GM19238 (cell line): ENCODE data around the gene DMRT1.
"Not testable (repeated sequence)": the region's sequence is repeated elsewhere in the genome, so short reads cannot be mapped to it uniquely, and the experiment has no call there.

Source experiments
- DNase-seq: peaks from one replicate; pipeline ENCODE4 v3.0.0; 2011; ENCODE audit warnings: low spot score; ENCODE audit not compliant: insufficient read length

The DMRT1 gene

DNA sequence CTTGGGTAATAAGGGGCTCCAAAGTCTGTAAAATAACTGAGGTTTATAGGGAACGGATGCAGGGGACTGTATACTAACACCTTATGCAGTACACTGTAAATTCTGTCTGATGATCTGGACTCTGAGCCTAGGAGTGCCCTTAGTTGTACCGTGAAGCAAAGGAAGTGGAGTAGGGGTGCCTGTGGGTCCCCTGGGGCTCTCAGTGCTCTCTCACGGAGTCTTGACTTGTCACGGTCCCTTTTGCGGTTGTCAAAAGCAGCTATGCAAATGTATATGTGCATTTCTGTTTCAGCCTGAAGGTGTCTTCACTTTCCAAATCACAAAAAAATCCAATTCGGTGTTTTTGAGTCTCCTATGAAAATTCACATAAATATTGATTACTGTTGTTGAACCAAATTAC is 17.8 kb downstream of the DMRT1 start:
- peak; percentile 20 for DNase-seq

DNA sequence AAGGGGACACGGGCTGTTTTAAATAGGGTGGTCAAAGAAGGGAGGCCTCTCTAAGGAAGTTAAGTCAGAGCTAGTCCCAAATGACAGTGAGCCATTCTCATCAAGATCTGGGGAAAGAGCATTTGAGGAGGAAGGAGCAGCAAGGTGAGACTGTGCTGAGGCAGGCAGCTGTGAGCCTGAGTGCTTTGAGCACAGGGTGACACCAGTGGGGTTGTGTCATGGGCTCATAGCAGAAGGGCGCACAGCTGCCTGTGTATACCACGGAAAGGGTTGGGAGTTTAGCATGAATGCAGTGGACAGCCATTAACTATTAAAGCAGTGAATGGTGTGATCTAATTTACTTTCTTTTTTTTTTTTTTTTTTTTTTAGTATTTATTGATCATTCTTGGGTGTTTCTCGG is 19.2 kb downstream of the DMRT1 start:
- DNase-seq: no peak

DNA sequence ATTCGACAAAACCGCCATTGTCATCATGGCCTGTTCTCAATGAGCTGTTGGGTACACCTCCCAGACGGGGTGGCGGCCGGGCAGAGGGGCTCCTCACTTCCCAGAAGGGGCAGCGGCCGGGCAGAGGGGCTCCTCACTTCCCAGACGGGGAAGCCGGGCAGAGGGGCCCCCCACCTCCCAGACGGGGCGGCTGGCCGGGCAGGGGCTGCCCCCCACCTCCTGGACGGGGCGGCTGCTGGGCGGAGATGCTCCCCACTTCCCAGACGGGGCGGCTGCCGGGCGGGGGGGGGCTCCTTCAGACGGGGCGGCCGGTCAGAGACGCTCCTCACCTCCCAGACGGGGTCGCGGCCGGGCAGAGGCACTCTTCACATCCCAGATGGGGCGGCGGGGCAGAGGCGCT is 20.0 kb downstream of the DMRT1 start:
- not testable (repeated sequence) for DNase-seq

DNA sequence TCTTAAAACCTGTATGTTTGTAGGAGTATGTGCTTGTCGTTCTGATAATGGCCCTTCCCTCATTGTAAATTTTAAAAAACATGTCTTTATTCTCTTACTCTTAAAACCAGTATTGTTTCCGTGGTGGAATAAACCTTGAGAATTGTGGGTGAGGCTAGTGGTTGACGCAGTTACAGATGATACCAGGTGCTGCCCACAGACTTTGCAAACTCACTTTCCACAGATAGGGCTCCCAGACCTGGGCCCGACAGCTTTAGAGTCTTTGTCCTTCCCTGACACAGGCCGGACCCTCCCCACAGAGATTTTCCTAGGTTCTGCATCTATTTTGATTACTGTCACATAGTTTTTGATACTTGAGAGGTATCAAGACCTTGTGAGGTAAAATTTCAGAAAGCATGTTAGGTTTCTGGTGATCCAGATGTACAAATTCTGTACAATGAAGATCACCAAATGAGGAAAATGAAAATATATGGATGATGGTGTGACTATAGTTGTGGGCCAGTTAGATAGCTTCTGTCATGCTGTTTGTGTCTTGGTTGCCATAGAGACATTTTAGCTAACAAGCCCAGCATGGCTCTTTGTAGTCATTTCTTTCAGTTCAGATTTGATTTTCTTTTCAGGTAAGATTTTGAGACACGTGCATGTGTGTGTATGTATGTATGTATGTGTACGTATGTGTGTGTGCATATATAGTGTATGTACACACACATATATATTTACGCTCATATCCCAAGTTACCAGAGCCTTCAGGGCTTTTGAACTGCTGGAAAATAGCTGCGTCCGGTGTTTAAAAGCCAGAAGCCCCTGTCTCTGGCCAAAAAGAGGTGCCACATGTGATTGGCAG is 33.8 kb downstream of the DMRT1 start:
- DNase-seq: no peak

DNA sequence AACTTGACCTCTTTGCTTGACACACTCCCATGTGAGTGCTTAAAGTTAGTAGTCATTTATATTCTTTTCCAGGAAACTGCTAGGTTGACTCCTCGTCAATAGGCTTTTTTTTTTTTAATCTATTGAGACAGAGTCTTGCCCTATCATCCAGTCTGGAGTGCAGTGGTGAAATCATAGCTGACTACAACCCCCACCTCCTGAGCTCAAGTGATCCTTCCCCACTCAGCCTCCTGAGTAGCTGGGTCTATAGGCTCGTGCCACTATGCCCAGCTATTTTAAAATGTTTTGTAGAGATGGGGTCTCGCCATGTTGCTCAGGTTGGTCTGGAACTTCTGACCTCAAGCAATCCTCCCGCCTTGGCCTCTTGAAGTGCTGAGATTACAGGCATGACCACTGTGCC is 34.9 kb downstream of the DMRT1 start:
- DNase-seq: no peak

DNA sequence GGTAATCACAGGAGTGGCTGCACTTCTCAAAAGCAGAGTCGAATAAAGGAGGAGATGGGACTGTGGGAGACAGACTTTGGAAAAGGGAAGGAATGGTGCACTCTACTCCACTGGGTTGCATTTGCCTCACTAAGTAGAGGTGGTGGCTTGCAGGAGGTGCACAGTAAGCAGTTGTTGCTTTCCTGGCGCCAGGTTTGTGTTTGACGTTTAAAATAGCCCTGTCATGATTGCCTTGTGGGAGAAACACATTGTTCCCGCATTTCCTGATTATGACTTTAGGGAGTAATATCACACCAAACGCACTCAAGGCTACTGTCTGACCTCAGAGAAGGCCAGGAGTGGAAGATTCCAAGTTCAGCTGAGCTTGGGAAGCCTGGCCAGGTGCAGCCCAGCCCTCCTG is 36.7 kb downstream of the DMRT1 start:
- no peak for DNase-seq

DNA sequence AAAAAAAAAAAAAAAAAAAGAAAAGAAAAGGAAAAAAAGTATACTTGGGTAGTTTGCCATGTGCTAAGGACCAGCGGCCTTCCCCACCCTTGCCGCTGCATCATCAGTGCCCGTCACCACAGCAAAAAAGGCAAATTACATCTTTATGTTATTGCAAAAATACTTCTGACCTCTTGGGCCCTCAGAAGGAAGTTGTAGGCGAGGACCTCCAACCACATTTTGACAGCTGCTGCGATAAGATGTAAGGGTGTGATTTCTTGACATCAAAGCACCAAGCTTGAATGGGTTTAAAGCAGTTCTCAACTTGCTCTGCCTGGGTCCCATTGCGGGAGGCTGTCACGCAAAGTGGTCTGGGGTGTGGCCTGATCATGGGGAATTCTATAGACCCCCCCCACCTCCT is 39.2 kb downstream of the DMRT1 start:
- DNase-seq: no peak

DNA sequence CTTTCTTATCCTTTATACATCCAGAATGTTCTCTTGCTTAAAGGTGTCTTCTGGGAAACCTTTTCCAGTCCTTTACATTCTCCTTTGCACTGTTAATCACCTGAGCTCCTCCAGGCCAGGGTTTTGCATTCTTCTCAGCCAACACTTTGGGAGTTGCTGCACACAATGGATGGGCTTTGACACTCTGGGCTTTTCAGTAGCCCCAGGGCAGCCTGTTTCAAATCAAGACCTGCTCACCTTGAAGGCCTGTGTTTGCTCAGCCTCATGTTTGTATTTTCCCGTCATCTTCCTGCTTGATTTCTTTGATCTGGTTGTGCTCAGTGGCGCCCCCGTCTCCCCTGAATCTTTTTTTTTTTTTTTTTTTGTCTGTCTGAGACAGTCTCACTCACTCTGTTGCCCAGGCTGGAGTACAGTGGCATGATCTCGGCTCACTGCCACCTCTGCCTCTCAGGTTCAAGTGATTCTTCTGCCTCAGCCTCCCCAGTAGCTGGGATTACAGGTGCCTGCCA is 41.0 kb downstream of the DMRT1 start:
- DNase-seq: no peak

DNA sequence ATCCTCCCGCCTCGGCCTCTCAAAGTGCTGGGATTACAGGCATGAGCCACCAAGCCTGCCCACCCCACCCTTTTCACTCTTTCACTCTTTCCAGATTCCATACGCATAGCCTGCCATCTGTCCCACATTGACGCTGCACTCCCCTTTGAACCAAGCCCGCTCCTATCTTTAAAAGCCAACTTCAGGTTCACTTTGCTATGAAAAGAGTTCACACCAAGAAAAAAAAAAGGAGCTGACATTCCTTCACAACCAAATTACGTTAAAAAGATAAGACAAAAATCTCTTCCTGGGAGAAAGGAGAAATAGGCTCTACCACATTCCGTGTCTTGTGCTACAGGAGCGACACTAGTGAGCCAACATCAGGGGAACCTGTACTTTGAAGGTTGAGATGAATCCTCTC is 41.5 kb downstream of the DMRT1 start:
- no peak for DNase-seq

DNA sequence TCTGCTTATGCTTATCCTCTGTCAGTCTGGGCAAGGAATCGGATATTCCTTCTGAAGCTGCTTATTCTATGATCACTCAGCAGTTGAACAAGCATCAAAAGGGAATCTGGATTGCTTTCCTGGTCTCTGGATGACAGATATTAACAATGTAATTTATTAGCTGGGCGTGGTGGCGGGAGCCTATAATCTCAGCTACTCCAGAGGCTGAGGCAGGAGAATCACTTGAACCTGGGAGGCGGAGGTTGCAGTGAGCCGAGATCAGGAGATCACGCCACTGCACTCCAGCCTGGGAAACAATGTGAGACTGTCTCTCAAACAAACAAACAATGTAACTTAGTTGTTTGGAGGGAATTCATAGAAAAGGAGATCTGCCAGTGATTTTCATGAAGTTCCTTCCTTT is 45.4 kb downstream of the DMRT1 start:
- no peak for DNase-seq

DNA sequence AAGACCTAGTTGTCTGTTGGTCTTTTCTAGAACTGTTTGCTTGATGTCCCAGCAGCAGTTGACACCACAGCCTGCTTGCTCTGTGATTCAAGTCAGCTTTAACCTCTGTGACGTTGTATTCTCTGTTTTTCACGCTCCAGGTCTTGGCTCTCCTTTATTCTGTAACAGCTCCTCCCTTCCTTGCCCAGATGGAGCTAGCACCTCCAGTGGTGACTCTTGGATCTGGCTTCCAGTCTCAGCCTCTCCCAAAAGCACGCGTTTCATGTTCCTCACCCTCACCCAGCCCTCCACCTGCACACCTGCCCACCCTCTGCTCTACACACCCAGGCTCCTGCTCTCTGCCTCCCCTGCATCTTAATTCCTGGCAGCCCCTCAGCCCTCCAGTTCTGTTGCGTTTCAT is 50.6 kb downstream of the DMRT1 start:
- no peak for DNase-seq

DNA sequence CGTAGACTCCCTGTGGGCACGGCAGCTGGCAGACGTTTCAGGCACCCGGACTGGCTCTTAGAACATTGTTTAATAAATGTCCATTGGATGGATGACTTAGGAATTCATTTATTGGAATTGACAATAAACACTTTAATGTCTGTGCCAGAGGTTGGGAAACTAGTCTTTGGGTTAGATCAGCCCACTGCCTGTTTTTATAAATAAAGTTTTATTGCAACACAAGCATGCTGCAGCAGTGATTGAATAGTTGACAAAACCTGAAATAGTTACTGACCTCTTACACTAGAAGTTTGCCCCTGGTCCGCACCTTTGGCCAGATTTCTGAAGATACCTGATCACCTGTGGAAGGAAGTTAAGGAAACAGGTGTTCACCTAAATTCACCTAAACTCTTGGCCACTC is 51.6 kb downstream of the DMRT1 start:
- no peak for DNase-seq

DNA sequence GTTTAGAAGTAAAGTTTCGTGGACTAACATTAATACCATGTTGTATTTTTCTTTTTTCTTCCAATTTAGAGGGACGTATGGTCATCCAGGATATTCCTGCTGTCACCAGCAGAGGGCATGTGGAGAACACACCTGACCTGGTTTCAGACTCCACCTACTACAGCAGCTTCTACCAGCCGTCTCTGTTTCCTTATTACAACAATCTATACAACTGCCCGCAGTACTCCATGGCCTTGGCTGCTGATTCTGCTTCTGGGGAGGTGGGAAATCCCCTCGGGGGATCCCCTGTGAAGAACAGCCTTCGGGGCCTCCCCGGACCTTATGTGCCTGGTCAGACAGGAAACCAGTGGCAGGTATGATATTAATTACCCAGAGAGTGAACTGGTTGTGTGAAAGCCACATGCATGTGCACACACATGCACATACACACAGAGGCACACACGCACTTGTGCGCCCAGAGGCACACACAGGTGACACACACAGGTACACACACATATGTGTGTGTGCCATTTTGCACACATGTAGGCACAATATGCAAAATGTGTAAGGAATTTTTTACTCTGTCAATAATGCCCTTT is 52.4 kb downstream of the DMRT1 start:
- peak; percentile 67 for DNase-seq

DNA sequence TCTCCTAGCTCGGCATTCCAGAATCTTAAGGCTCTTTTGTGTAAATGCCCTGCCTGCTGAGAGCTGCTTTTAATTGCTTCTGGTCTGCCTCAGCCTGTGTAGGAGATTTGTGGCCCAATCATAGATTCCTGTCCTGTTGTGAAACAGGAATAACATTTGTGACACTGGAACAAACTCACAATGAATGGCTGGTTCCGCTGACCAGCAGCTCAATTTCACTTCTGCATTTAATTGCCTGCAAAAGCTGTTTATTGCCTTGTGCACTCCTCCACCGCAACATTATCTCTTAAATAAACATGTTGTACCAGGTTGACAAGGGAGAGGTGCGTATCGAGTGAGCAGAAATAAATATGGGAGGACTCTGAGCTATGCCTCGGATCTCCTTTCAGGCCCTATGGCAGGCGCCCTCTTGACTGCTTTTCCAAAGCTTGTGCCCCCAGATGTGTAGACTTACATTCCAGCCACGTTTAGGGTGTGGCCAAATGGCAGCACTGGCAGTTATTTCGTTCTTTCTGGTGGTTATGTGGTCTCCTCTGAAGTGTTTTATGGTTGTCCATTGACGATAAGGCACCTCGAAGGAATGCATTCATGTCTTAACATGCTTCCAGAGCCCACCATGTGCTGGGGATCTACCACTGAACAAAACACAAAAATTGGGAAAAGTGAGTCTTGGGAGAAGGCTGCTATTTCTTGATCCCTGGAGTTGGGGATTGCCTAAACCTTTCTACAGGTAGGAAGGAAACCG is 58.1 kb downstream of the DMRT1 start:
- no peak for DNase-seq

DNA sequence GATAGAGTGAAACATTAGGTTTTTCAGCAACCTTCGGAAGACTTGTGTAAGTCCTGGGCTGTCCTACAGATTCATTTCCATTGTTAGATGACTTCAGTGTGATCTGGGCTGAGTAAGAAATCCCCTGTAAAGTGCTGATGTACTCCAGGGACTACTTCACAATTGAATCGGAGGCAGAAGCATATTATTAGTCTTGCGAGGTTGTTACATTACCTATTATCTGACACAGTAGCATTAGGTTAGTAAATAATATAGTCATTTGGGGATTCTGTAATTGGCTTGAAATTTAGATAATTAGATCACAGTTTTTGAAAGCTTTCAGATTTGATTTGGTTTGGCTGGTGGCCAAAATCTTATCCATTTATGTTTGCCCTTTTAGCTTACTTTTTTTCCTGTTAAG is 62.4 kb downstream of the DMRT1 start:
- DNase-seq: no peak

DNA sequence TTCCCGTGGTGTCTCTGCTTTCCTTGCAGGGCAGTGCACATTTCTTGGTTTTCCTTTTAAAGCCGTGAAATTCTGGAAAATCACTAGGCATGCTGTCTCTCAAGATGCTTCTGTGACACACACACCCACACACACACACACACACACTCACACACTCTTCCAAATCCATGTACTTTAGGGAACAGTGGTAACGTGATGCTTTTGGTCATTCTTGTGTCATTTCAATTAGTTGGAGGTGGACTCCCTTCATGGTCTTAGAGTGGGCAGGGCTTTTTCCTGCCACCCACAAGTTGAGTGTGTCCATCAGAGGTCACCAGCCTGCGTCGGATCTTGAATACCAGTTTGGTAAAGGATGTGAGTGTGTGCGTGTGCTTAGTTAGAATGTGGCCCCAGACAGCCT is 64.4 kb downstream of the DMRT1 start:
- DNase-seq: no peak

DNA sequence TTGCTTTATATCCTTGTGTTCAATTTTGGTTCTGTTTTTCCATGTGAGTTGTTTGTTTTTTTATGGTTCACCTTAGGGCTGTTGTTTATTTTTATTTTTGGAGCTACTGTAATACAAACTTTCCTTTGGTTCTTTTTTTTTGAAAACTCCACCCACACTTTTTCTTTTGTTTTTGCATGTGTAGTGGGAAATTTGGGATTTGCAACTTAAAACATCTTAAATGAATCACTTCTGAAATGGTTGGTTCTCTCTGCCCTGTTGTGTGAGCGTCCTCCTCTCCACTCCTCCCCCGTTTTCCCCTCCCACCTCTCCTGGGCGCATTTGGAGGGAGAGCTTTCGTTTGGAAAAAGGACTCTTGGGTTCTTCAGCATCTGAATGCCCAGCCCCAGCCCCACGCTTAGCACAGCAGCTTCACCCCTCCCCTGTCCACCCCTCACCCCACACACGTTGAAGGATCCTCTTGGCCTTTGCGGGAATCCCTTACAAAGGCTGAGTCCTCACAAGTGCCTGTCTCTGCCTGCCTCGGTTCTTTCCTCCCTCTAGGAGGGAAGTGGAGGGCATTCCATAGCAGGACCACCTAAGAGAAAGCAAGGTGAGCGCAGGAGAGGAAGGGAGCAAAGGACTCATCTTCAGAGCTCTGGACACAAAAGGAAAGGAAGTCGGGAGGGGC is 67.2 kb downstream of the DMRT1 start:
- DNase-seq: no peak

DNA sequence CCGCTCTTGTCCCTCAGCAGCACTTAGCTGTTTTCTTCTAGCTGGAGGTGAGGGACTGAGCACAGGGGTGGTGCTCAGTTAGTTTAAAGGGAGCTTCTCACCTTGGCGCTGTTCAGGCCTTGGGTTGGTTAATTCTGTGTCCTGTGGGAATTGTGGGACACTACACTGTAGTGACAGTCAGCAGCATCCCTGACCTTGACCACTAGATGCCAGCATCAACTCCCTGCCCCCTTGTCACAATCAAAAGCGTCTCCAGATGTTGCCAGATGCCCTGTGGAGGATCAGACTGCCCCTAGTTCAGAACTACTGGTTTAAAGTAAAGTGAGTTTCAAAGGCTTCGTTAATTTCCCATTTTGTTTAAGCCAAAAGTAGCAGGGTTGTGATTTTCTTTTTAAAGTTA is 69.5 kb downstream of the DMRT1 start:
- DNase-seq: no peak

DNA sequence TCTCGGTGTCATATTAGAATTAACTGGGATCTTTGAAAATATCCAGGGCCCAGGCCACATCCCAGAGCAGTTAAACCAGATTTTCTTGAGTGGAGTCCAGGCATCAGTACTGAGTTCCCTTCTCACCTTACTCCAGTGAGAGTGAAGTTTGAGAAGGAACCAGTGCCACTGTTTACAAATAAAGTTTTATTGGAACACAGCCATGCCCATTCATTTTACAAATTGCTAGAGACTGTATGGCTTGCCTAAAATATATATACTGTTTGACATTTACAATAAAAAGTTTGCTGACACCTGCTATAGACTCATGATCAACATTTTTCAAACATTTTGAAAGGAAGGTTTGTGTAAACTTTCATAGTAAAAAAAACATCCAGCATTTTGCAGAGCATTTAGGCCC is 71.3 kb downstream of the DMRT1 start:
- DNase-seq: no peak

DNA sequence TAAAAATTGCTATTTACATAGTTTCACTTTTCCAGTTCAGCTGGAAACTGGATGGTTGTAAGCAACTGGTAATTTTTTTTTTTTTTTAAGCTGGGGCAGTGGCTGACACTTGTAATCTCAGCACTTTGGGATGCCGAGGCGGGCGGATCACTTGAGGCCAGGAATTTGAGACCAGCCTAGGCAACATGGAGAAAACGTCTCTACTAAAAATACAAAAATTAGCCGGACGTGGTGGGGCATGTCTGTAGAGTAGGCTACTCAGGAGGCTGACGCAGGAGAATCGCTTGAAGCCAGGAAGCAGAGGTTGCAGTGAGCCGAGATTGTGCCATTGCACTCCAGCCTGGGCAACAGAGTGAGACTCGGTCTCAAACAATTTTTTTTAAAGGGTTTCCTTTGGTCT is 72.0 kb downstream of the DMRT1 start:
- DNase-seq: not testable (repeated sequence)

DNA sequence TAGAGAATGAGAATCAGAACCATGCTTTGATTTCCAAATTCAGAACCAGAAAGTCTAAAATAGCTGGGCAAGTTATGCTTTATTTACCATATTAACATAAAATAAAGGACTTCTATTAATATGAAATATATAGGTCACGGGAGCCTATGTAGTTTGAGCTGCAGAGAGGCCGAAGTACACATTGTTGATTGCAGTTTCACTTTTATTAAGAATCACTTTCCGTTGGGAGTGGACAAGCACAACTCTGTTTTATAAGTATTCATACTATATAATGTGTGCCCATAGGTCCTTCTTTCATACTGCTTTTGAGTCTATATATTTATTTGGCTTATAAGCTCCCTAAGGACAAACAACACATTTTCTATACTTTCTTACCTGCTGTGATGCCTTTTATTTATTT is 76.2 kb downstream of the DMRT1 start:
- no peak for DNase-seq

DNA sequence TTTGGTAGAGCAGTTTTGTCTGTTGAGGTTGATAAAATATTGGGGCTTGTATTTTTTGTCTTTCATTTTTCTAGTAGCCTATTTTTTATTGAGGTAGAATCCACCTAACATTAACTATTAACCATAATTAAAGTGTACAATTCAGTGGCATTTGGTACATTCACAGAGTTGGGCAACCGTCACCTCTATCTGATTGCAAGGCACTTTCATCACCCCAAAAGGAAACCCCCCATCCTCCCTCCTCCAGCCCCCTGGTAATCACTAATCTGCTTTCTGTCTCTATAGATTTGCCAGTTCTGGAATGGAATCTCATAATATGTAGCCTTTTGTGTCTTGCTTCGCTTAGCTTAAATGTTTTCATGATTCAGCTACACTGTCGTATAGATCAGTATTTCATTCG is 79.4 kb downstream of the DMRT1 start:
- DNase-seq: no peak
